ENCODE measurements around the gene BIRC6. TPM values are rescaled to one million over a fixed set of nuclear protein-coding genes. Genes with fewer than 3 reads are reported as not detected.

The BIRC6 gene
- polyA plus RNA-seq, 2 donors, result 10.8 to 16.2 TPM

GRCh38 chr2:32427672-32428610 lies 71.1 kb downstream of the BIRC6 start:
- H3K27me3 ChIP-seq (ENCODE audit: control insufficient read depth in 1 of 2, insufficient read depth in 2 of 2, low read length in 2 of 2), result no peaks in the 10 kb centered on the region
- no peak overlapping the region for H3K27ac ChIP-seq (ENCODE audit: low read depth in 2 of 2, low read length in 1 of 2)
- no peaks in the 10 kb centered on the region for H3K36me3 ChIP-seq (ENCODE audit: control insufficient read depth in 2 of 2, insufficient read depth in 2 of 2, low read length in 1 of 2)
- H3K9me3 ChIP-seq (ENCODE audit: control insufficient read depth in 2 of 2, insufficient read depth in 1 of 2, low read depth in 1 of 2, low read length in 1 of 2), result no peaks in the 10 kb centered on the region
- whole genome bisulfite sequencing, 2 donors, result 60 to 77% methylated on average over 6 of the region's 6 CpGs
- H3K4me1 ChIP-seq (ENCODE audit: control insufficient read depth in 2 of 2, insufficient read depth in 2 of 2, low read length in 1 of 2), result peaks cover 0 to 4% of the 10 kb centered on the region in 2 donors
- no peak overlapping the region for H3K4me3 ChIP-seq (ENCODE audit: low read depth in 1 of 2, low read length in 2 of 2)

GRCh38 chr2:32430804-32431203 lies 74.0 kb downstream of the BIRC6 start:
- no peaks in the 10 kb centered on the region for H3K36me3 ChIP-seq (ENCODE audit: control insufficient read depth in 2 of 2, insufficient read depth in 2 of 2, low read length in 1 of 2)
- H3K4me1 ChIP-seq (ENCODE audit: control insufficient read depth in 2 of 2, insufficient read depth in 2 of 2, low read length in 1 of 2), result peaks cover 0 to 2% of the 10 kb centered on the region in 2 donors
- H3K27ac ChIP-seq (ENCODE audit: low read depth in 2 of 2, low read length in 1 of 2), result no peak overlapping the region
- H3K9me3 ChIP-seq (ENCODE audit: control insufficient read depth in 2 of 2, insufficient read depth in 1 of 2, low read depth in 1 of 2, low read length in 1 of 2), result no peaks in the 10 kb centered on the region
- no peaks in the 10 kb centered on the region for H3K27me3 ChIP-seq (ENCODE audit: control insufficient read depth in 1 of 2, insufficient read depth in 2 of 2, low read length in 2 of 2)
- H3K4me3 ChIP-seq (ENCODE audit: low read depth in 1 of 2, low read length in 2 of 2), result no peak overlapping the region
- WGBS, 2 donors, result 96 to 98% methylated on average over 5 of the region's 5 CpGs

GRCh38 chr2:32436150-32436549 lies 79.3 kb downstream of the BIRC6 start:
- no peak overlapping the region for H3K27ac ChIP-seq (ENCODE audit: low read depth in 2 of 2, low read length in 1 of 2)
- no peak overlapping the region for H3K4me3 ChIP-seq (ENCODE audit: low read depth in 1 of 2, low read length in 2 of 2)
- H3K27me3 ChIP-seq (ENCODE audit: control insufficient read depth in 1 of 2, insufficient read depth in 2 of 2, low read length in 2 of 2), result no peaks in the 10 kb centered on the region
- 89 to 92% methylated on average over 6 of the region's 6 CpGs for WGBS, 2 donors
- no peaks in the 10 kb centered on the region for H3K9me3 ChIP-seq (ENCODE audit: control insufficient read depth in 2 of 2, insufficient read depth in 1 of 2, low read depth in 1 of 2, low read length in 1 of 2)
- no peaks in the 10 kb centered on the region for H3K36me3 ChIP-seq (ENCODE audit: control insufficient read depth in 2 of 2, insufficient read depth in 2 of 2, low read length in 1 of 2)
- no peaks in the 10 kb centered on the region for H3K4me1 ChIP-seq (ENCODE audit: control insufficient read depth in 2 of 2, insufficient read depth in 2 of 2, low read length in 1 of 2)

- Histone ChIP-seq H3K36me3 (ENCODE audit: control insufficient read depth in 2 of 2, insufficient read depth in 2 of 2, low read length in 1 of 2) (peaks cover 3 to 4% of the 10 kb centered on the region in 2 donors), H3K4me1 (ENCODE audit: control insufficient read depth in 2 of 2, insufficient read depth in 2 of 2, low read length in 1 of 2) (no peaks in the 10 kb centered on the region), H3K27me3 (ENCODE audit: control insufficient read depth in 1 of 2, insufficient read depth in 2 of 2, low read length in 2 of 2) (no peaks in the 10 kb centered on the region), H3K27ac (ENCODE audit: low read depth in 2 of 2, low read length in 1 of 2) (no peak overlapping the region), H3K9me3 (ENCODE audit: control insufficient read depth in 2 of 2, insufficient read depth in 1 of 2, low read depth in 1 of 2, low read length in 1 of 2) (no peaks in the 10 kb centered on the region), H3K4me3 (ENCODE audit: low read depth in 1 of 2, low read length in 2 of 2) (no peak overlapping the region)
- 93 to 94% methylated on average over 7 of the region's 7 CpGs for WGBS, 2 donors
Observed at GRCh38 chr2:32442020-32442467, 85.2 kb downstream of the BIRC6 start.

GRCh38 chr2:32446369-32446768 lies 89.5 kb downstream of the BIRC6 start:
- Histone ChIP-seq H3K27ac (ENCODE audit: low read depth in 2 of 2, low read length in 1 of 2) (no peak overlapping the region), H3K4me1 (ENCODE audit: control insufficient read depth in 2 of 2, insufficient read depth in 2 of 2, low read length in 1 of 2) (no peaks in the 10 kb centered on the region), H3K27me3 (ENCODE audit: control insufficient read depth in 1 of 2, insufficient read depth in 2 of 2, low read length in 2 of 2) (no peaks in the 10 kb centered on the region), H3K9me3 (ENCODE audit: control insufficient read depth in 2 of 2, insufficient read depth in 1 of 2, low read depth in 1 of 2, low read length in 1 of 2) (no peaks in the 10 kb centered on the region), H3K36me3 (ENCODE audit: control insufficient read depth in 2 of 2, insufficient read depth in 2 of 2, low read length in 1 of 2) (peaks cover 3 to 4% of the 10 kb centered on the region in 2 donors), H3K4me3 (ENCODE audit: low read depth in 1 of 2, low read length in 2 of 2) (no peak overlapping the region)
- WGBS, 2 donors, result 96 to 97% methylated on average over 6 of the region's 6 CpGs

- Histone ChIP-seq H3K4me1 (ENCODE audit: control insufficient read depth in 2 of 2, insufficient read depth in 2 of 2, low read length in 1 of 2) (no peaks in the 10 kb centered on the region), H3K4me3 (ENCODE audit: low read depth in 1 of 2, low read length in 2 of 2) (no peak overlapping the region), H3K36me3 (ENCODE audit: control insufficient read depth in 2 of 2, insufficient read depth in 2 of 2, low read length in 1 of 2) (no peaks in the 10 kb centered on the region), H3K9me3 (ENCODE audit: control insufficient read depth in 2 of 2, insufficient read depth in 1 of 2, low read depth in 1 of 2, low read length in 1 of 2) (no peaks in the 10 kb centered on the region), H3K27me3 (ENCODE audit: control insufficient read depth in 1 of 2, insufficient read depth in 2 of 2, low read length in 2 of 2) (no peaks in the 10 kb centered on the region), H3K27ac (ENCODE audit: low read depth in 2 of 2, low read length in 1 of 2) (no peak overlapping the region)
Observed at GRCh38 chr2:32450851-32451250, 94.0 kb downstream of the BIRC6 start.

GRCh38 chr2:32452338-32453064 lies 95.7 kb downstream of the BIRC6 start:
- 95 to 98% methylated on average over 2 of the region's 2 CpGs for WGBS, 2 donors
- Histone ChIP-seq H3K27me3 (ENCODE audit: control insufficient read depth in 1 of 2, insufficient read depth in 2 of 2, low read length in 2 of 2) (no peaks in the 10 kb centered on the region), H3K36me3 (ENCODE audit: control insufficient read depth in 2 of 2, insufficient read depth in 2 of 2, low read length in 1 of 2) (no peaks in the 10 kb centered on the region), H3K4me3 (ENCODE audit: low read depth in 1 of 2, low read length in 2 of 2) (no peak overlapping the region), H3K27ac (ENCODE audit: low read depth in 2 of 2, low read length in 1 of 2) (no peak overlapping the region), H3K4me1 (ENCODE audit: control insufficient read depth in 2 of 2, insufficient read depth in 2 of 2, low read length in 1 of 2) (no peaks in the 10 kb centered on the region), H3K9me3 (ENCODE audit: control insufficient read depth in 2 of 2, insufficient read depth in 1 of 2, low read depth in 1 of 2, low read length in 1 of 2) (no peaks in the 10 kb centered on the region)

- Histone ChIP-seq H3K4me1 (ENCODE audit: control insufficient read depth in 2 of 2, insufficient read depth in 2 of 2, low read length in 1 of 2) (no peaks in the 10 kb centered on the region), H3K27me3 (ENCODE audit: control insufficient read depth in 1 of 2, insufficient read depth in 2 of 2, low read length in 2 of 2) (no peaks in the 10 kb centered on the region), H3K27ac (ENCODE audit: low read depth in 2 of 2, low read length in 1 of 2) (no peak overlapping the region), H3K36me3 (ENCODE audit: control insufficient read depth in 2 of 2, insufficient read depth in 2 of 2, low read length in 1 of 2) (no peaks in the 10 kb centered on the region), H3K9me3 (ENCODE audit: control insufficient read depth in 2 of 2, insufficient read depth in 1 of 2, low read depth in 1 of 2, low read length in 1 of 2) (no peaks in the 10 kb centered on the region), H3K4me3 (ENCODE audit: low read depth in 1 of 2, low read length in 2 of 2) (no peak overlapping the region)
- WGBS, 2 donors, result 79 to 81% methylated on average over 3 of the region's 3 CpGs
Observed at GRCh38 chr2:32453242-32454062, 96.6 kb downstream of the BIRC6 start.

- no peaks in the 10 kb centered on the region for H3K27me3 ChIP-seq (ENCODE audit: control insufficient read depth in 1 of 2, insufficient read depth in 2 of 2, low read length in 2 of 2)
- no peaks in the 10 kb centered on the region for H3K9me3 ChIP-seq (ENCODE audit: control insufficient read depth in 2 of 2, insufficient read depth in 1 of 2, low read depth in 1 of 2, low read length in 1 of 2)
- H3K27ac ChIP-seq (ENCODE audit: low read depth in 2 of 2, low read length in 1 of 2), result no peak overlapping the region
- H3K4me1 ChIP-seq (ENCODE audit: control insufficient read depth in 2 of 2, insufficient read depth in 2 of 2, low read length in 1 of 2), result no peaks in the 10 kb centered on the region
- 96 to 98% methylated on average over 3 of the region's 3 CpGs for WGBS, 2 donors
- no peaks in the 10 kb centered on the region for H3K36me3 ChIP-seq (ENCODE audit: control insufficient read depth in 2 of 2, insufficient read depth in 2 of 2, low read length in 1 of 2)
- no peak overlapping the region for H3K4me3 ChIP-seq (ENCODE audit: low read depth in 1 of 2, low read length in 2 of 2)
Observed at GRCh38 chr2:32455816-32456215, 99.0 kb downstream of the BIRC6 start.
